ENCODE data around the gene TBATA. TPM values are rescaled to one million over a fixed set of nuclear protein-coding genes. Genes with fewer than 3 reads are reported as not detected.
A peak's percentile ranks its signal among the peaks of the same experiment; 100 is the strongest.

TBATA gene
- total and polyA plus RNA-seq, 4 donors: not detected

DNA sequence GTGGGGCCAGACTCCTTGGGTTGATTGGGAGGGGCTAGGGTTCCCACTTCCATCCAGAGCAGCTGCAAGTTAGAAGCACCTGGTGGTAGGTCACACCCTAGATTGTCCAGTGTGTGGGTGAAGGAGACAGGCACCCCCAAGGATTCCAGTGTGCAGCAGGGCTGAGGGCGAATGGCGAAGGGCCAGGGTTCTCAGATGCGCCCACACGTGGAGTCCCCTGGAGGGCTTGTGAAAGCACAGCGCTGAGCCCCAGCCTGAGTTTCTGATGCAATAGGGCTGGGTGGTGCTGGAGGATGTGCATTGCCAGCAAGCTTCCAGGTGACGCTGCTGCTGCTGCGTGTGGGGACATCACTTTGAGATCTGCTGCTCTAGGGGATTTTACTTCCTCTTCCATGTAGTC is 25.4 kb downstream of the TBATA start:
- Histone ChIP-seq H3K27me3 (ENCODE audit: control insufficient read depth in 4 of 4, insufficient read depth in 4 of 4, low read length in 3 of 4) (no peaks in the 10 kb centered on the region), H3K9ac (ENCODE audit: low read depth in 1 of 2, low read length in 2 of 2) (no peak overlapping the region), H3K4me3 (ENCODE audit: low read depth in 1 of 3, low read length in 3 of 3) (no peak overlapping the region), H3K36me3 (ENCODE audit: control insufficient read depth in 4 of 4, insufficient read depth in 3 of 4, low read depth in 1 of 4, low read length in 3 of 4) (no peaks in the 10 kb centered on the region), H3K9me3 (ENCODE audit: control insufficient read depth in 4 of 4, low read length in 3 of 4) (no peaks in the 10 kb centered on the region), H3K27ac (ENCODE audit: low read depth in 1 of 2, low read length in 2 of 2) (no peak overlapping the region), H3K4me1 (ENCODE audit: control insufficient read depth in 4 of 4, insufficient read depth in 4 of 4, low read length in 3 of 4) (peaks cover 0 to 6% (median 0%) of the 10 kb centered on the region in 4 donors)
- DNase-seq (ENCODE audit: low spot score): no peak
- WGBS: 60% methylated on average over 7 of the region's 7 CpGs
- TF ChIP-seq EGR1 (IDR thresholded peaks at IDR 0.05; ENCODE audit: low read depth in 2 of 2) (no peak), FOXA1 (IDR thresholded peaks at IDR 0.05) (no peak), FOXA2 (IDR thresholded peaks at IDR 0.05) (no peak)

GRCh38 chr10:70758757-70759514 is 26.2 kb downstream of the TBATA start:
- H3K4me1 ChIP-seq (ENCODE audit: control insufficient read depth in 4 of 4, insufficient read depth in 4 of 4, low read length in 3 of 4): peaks cover 0 to 6% (median 0%) of the 10 kb centered on the region in 4 donors
- H3K9me3 ChIP-seq (ENCODE audit: control insufficient read depth in 4 of 4, low read length in 3 of 4): no peaks in the 10 kb centered on the region
- peak; percentile 65 for DNase-seq (ENCODE audit: low spot score)
- no peak overlapping the region for H3K27ac ChIP-seq (ENCODE audit: low read depth in 1 of 2, low read length in 2 of 2)
- no peaks in the 10 kb centered on the region for H3K36me3 ChIP-seq (ENCODE audit: control insufficient read depth in 4 of 4, insufficient read depth in 3 of 4, low read depth in 1 of 4, low read length in 3 of 4)
- WGBS: 31% methylated on average over 7 of the region's 7 CpGs
- H3K4me3 ChIP-seq (ENCODE audit: low read depth in 1 of 3, low read length in 3 of 3): no peak overlapping the region
- TF ChIP-seq SP1 (IDR thresholded peaks at IDR 0.05) (no peak), RAD21 (IDR thresholded peaks at IDR 0.05) (peak; percentile 89), NR2F2 (IDR thresholded peaks at IDR 0.05) (no peak), RXRA (IDR thresholded peaks at IDR 0.05) (no peak), YY1 (IDR thresholded peaks at IDR 0.05) (no peak), ZBTB33 (IDR thresholded peaks at IDR 0.05) (no peak), REST (IDR thresholded peaks at IDR 0.05) (no peak)
- TF ChIP-seq, protein P1, sequence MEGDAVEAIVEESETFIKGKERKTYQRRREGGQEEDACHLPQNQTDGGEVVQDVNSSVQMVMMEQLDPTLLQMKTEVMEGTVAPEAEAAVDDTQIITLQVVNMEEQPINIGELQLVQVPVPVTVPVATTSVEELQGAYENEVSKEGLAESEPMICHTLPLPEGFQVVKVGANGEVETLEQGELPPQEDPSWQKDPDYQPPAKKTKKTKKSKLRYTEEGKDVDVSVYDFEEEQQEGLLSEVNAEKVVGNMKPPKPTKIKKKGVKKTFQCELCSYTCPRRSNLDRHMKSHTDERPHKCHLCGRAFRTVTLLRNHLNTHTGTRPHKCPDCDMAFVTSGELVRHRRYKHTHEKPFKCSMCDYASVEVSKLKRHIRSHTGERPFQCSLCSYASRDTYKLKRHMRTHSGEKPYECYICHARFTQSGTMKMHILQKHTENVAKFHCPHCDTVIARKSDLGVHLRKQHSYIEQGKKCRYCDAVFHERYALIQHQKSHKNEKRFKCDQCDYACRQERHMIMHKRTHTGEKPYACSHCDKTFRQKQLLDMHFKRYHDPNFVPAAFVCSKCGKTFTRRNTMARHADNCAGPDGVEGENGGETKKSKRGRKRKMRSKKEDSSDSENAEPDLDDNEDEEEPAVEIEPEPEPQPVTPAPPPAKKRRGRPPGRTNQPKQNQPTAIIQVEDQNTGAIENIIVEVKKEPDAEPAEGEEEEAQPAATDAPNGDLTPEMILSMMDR (IDR thresholded peaks at IDR 0.05; ENCODE audit: low read depth, low read length, missing input control): peak; percentile 73
- H3K27me3 ChIP-seq (ENCODE audit: control insufficient read depth in 4 of 4, insufficient read depth in 4 of 4, low read length in 3 of 4): no peaks in the 10 kb centered on the region
- H3K9ac ChIP-seq (ENCODE audit: low read depth in 1 of 2, low read length in 2 of 2): no peak overlapping the region

All from liver (tissue), 9 donors.